Erythroblast (primary cell): Measurements from ENCODE around the gene PPM1M.

Experiments
- GATA1 ChIP-seq: IDR thresholded peaks from 2 replicates; pipeline ENCODE4 v1.6.1; 2011; ENCODE audit warnings: low read depth, mild to moderate bottlenecking, control low read depth, low read length, moderate library complexity
- POLR2A ChIP-seq: IDR thresholded peaks from 2 replicates; pipeline ENCODE4 v1.6.1; 2011; ENCODE audit warnings: mild to moderate bottlenecking, low read length

DNA sequence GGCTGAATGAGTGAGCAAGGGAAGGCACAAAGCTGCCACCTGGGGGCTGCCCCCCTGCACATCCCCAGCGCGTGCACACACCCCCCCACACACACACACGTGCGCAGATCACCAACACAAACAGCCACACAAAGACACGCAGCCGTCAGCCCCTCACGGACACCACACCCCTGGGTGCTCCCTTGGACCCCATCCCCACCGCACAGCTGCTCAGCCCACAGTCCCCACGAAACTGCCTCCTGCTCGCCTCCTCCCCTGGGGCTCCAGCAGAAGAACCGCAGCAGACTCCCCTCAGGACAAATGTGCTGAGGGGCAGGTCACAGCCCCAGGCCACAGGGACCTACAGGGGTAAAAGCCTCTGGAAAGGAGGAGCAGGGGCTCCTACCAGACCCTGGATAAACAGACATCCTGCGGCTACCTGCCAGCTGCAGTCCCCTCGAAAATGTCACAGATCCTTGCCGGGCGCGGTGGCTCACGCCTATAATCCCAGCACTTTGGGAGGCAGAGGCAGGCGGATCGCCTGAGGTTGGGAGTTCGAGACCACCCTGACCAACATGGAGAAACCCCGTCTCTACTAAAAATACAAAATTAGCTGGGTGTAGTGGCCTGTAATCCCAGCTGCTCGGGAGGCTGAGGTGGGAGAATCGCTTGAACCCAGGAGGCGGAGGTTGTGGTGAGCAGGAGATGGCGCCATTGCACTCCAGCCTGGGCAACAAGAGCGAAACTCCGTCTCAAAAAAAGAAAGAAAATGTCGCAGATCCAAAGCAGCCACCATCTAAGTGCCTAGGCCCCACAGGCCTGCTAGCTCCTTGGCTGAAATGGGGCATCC is 13.1 kb upstream of the PPM1M start:
- TF ChIP-seq POLR2A, result no peak
- no peak for TF ChIP-seq GATA1
